CD14-positive monocyte (primary cell): ENCODE data around the gene GIPC3. TPM values are rescaled to one million over a fixed set of nuclear protein-coding genes. Genes with fewer than 3 reads are reported as not detected.

ENCODE experiments used
- DNase-seq, 3 donors: peaks; one replicate each; pipeline ENCODE4 v3.0.0-alpha.2; 2011 to 2022
- H2AFZ ChIP-seq: 2 replicates; pipeline ENCODE4 v1.6.0; 2012; ENCODE audit warnings: mild to moderate bottlenecking, low read depth, low read length, inconsistent platforms; ENCODE audit not compliant: insufficient read depth, poor library complexity, severe bottlenecking
- H3K27ac ChIP-seq, 2 donors: 1 replicate in 1 of 2; 2 replicates in 1 of 2; pipeline ENCODE4 v1.5.1; 2012 to 2013; ENCODE audit warnings: low read length in 2 of 2, control low read depth in 1 of 2, inconsistent platforms in 1 of 2, low read depth in 1 of 2, mild to moderate bottlenecking in 1 of 2
- H3K27me3 ChIP-seq, 2 donors: one replicate each; pipeline versions ENCODE4 v1.6.0 to v1.6.1; 2011 to 2013; ENCODE audit warnings: low read length in 2 of 2; ENCODE audit not compliant: control insufficient read depth in 2 of 2, insufficient read depth in 2 of 2
- H3K36me3 ChIP-seq, 2 donors: replicated peaks in 1 of 2; 1 replicate in 1 of 2; 2 replicates in 1 of 2; pipeline versions ENCODE4 v1.5.1 to v1.6.1; 2012 to 2013; ENCODE audit warnings: low read length in 2 of 2, control low read depth in 1 of 2, inconsistent platforms in 1 of 2, mild to moderate bottlenecking in 1 of 2; ENCODE audit not compliant: insufficient read depth in 2 of 2, control insufficient read depth in 1 of 2
- H3K4me1 ChIP-seq, 2 donors: 1 replicate in 1 of 2; 2 replicates in 1 of 2; pipeline versions ENCODE4 v1.5.1 to v1.6.1; 2012 to 2013; ENCODE audit warnings: low read length in 2 of 2, control low read depth in 1 of 2, inconsistent platforms in 1 of 2, mild to moderate bottlenecking in 1 of 2, moderate library complexity in 1 of 2; ENCODE audit not compliant: insufficient read depth in 2 of 2, control insufficient read depth in 1 of 2
- H3K4me2 ChIP-seq: replicated peaks from 2 replicates; pipeline ENCODE3; 2012; ENCODE audit warnings: low read length, moderate library complexity, mild to moderate bottlenecking; ENCODE audit not compliant: poor library complexity, severe bottlenecking; ENCODE audit errors: extremely low read depth
- H3K4me3 ChIP-seq, 3 experiments: fragments of 200-600 bp in 1 of 3; sonication (generic) in 1 of 3; replicated peaks in 1 of 3; 1 replicate in 2 of 3; 2 replicates in 1 of 3; pipeline ENCODE4 v1.5.1; 2011 to 2013; ENCODE audit warnings: low read length in 3 of 3, mild to moderate bottlenecking in 3 of 3, control low read depth in 2 of 3, low read depth in 2 of 3, inconsistent platforms in 1 of 3, moderate library complexity in 1 of 3
- H3K79me2 ChIP-seq: 2 replicates; pipeline ENCODE4 v1.6.0; 2012; ENCODE audit warnings: mild to moderate bottlenecking, control low read depth, inconsistent platforms, low read length, moderate library complexity; ENCODE audit not compliant: insufficient read depth
- H3K9ac ChIP-seq: 2 replicates; pipeline ENCODE4 v1.6.0; 2017; ENCODE audit warnings: low read length, mild to moderate bottlenecking; ENCODE audit not compliant: insufficient read depth, poor library complexity, severe bottlenecking
- H3K9me3 ChIP-seq, 2 donors: replicated peaks in 1 of 2; 1 replicate in 1 of 2; 2 replicates in 1 of 2; pipeline versions ENCODE4 v1.5.1 to v1.6.1; 2012 to 2013; ENCODE audit warnings: low read length in 2 of 2, control low read depth in 1 of 2; ENCODE audit not compliant: control insufficient read depth in 1 of 2, insufficient read depth in 1 of 2
- H4K20me1 ChIP-seq: 2 replicates; pipeline ENCODE4 v1.6.0; 2012; ENCODE audit warnings: mild to moderate bottlenecking, low read length, control low read depth, moderate library complexity; ENCODE audit not compliant: insufficient read depth
- H3K27ac Mint-ChIP-seq, 7 donors: one replicate each; pipeline ENCODE4 v1.8.0; 2020; ENCODE audit warnings: mild to moderate bottlenecking in 7 of 7, mixed read lengths in 7 of 7, moderate library complexity in 6 of 7, inconsistent platforms in 2 of 7
- H3K27me3 Mint-ChIP-seq, 3 donors: one replicate each; pipeline ENCODE4 v1.8.0; 2021 to 2022; ENCODE audit warnings: low read depth in 3 of 3, mild to moderate bottlenecking in 3 of 3, mixed read lengths in 3 of 3, moderate library complexity in 3 of 3, inconsistent platforms in 1 of 3
- H3K36me3 Mint-ChIP-seq, 2 donors: one replicate each; pipeline ENCODE4 v1.8.0; 2020; ENCODE audit warnings: mixed read lengths in 2 of 2, inconsistent platforms in 1 of 2, mild to moderate bottlenecking in 1 of 2
- H3K4me1 Mint-ChIP-seq: one replicate; pipeline ENCODE4 v1.8.0; 2020; ENCODE audit warnings: mild to moderate bottlenecking, mixed read lengths
- H3K4me3 Mint-ChIP-seq, 2 donors: one replicate each; pipeline ENCODE4 v1.8.0; 2020; ENCODE audit warnings: mild to moderate bottlenecking in 2 of 2, mixed read lengths in 2 of 2, moderate library complexity in 1 of 2
- H3K9me3 Mint-ChIP-seq, 7 donors: one replicate each; pipeline ENCODE4 v1.8.0; 2020 to 2022; ENCODE audit warnings: mixed read lengths in 7 of 7, mild to moderate bottlenecking in 6 of 7, moderate library complexity in 6 of 7, inconsistent platforms in 2 of 7
- WGBS: methylation state at CpG from one replicate; pipeline ENCODE4 v1.1.5; 2013; ENCODE audit warnings: missing lambda C conversion rate; ENCODE audit not compliant: insufficient coverage; 5-methylcytosine and 5-hydroxymethylcytosine counted together
- intact Hi-C, 2 donors: fragments of 100-400 bp; cut with micrococcal nuclease; formaldehyde crosslinking; loops; one replicate each; pipeline versions ENCODE4 v1.15.0 to v1.15.1; 2023
- polyA plus RNA-seq, 3 donors: library from polyadenylated mRNA; depleted of rRNA in 1 of 3; unstranded in 2 of 3; stranded (reverse) in 1 of 3; fragments of 300-500 nt in 2 of 3; fragments of >200 nt in 1 of 3; fragmentation: Illumina TruSeq in 2 of 3; gene quantifications; 1 replicate in 2 of 3; 2 replicates in 1 of 3; pipeline ENCODE4 v1.2.3, GENCODE V29; 2012 to 2021
- TF ChIP-seq, protein P1 (sequence below): fragments of 200-600 bp; IDR thresholded peaks from one replicate; pipeline ENCODE4 v1.8.0; 2022; ENCODE audit warnings: antibody characterized with exemption, mild to moderate bottlenecking

GIPC3 gene
- polyA plus RNA-seq, 3 donors = 0.03 TPM; not detected in 2

GRCh38 chr19:3547301-3547731 lies 38.0 kb upstream of the GIPC3 start:
- Mint-ChIP-seq H3K4me1 (peaks cover 36% of the 10 kb centered on the region), H3K27ac (peak overlapping the region in 5 of 7 donors; percentile 7 to 79 (median 51)), H3K4me3 (no peak overlapping the region), H3K36me3 (peaks cover 35 to 58% of the 10 kb centered on the region in 2 donors), H3K27me3 (no peaks in the 10 kb centered on the region), H3K9me3 (peaks cover 0 to 2% (median 0%) of the 10 kb centered on the region in 7 donors)
- TF ChIP-seq, protein P1, sequence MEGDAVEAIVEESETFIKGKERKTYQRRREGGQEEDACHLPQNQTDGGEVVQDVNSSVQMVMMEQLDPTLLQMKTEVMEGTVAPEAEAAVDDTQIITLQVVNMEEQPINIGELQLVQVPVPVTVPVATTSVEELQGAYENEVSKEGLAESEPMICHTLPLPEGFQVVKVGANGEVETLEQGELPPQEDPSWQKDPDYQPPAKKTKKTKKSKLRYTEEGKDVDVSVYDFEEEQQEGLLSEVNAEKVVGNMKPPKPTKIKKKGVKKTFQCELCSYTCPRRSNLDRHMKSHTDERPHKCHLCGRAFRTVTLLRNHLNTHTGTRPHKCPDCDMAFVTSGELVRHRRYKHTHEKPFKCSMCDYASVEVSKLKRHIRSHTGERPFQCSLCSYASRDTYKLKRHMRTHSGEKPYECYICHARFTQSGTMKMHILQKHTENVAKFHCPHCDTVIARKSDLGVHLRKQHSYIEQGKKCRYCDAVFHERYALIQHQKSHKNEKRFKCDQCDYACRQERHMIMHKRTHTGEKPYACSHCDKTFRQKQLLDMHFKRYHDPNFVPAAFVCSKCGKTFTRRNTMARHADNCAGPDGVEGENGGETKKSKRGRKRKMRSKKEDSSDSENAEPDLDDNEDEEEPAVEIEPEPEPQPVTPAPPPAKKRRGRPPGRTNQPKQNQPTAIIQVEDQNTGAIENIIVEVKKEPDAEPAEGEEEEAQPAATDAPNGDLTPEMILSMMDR = peak; percentile 79
- no peak overlapping the region for H2AFZ ChIP-seq
- no peak overlapping the region for H3K4me2 ChIP-seq
- H3K4me3 ChIP-seq = no peak overlapping the region
- no peaks in the 10 kb centered on the region for H3K9me3 ChIP-seq
- H3K27ac ChIP-seq = peak overlapping the region in 1 of 2 donors; percentile 89
- WGBS = 92% methylated on average over 15 of the region's 15 CpGs
- peaks cover 32% of the 10 kb centered on the region for H3K79me2 ChIP-seq
- DNase-seq = peak in 1 of 3 donors; percentile 36
- H3K36me3 ChIP-seq = peaks cover 46 to 62% of the 10 kb centered on the region in 2 donors
- H3K4me1 ChIP-seq = peaks cover 36 to 48% of the 10 kb centered on the region in 2 donors
- H3K9ac ChIP-seq = no peak overlapping the region
- no peaks in the 10 kb centered on the region for H3K27me3 ChIP-seq
- intact Hi-C loops = loop anchor here (5.0 kb wide), 3 partner anchors 35 to 80 kb away; partner anchors contain the start of gene CACTIN (in 1 of the 2)
- peaks cover 55% of the 10 kb centered on the region for H4K20me1 ChIP-seq

GRCh38 chr19:3547767-3548282 lies 37.5 kb upstream of the GIPC3 start:
- Histone ChIP-seq H3K9ac (peak overlapping the region; percentile 6), H4K20me1 (peaks cover 53% of the 10 kb centered on the region), H3K4me3 (peak overlapping the region in 1 of 3 experiments; percentile 44), H3K27ac (peak overlapping the region; percentile 89 to 98), H3K4me1 (peaks cover 41 to 53% of the 10 kb centered on the region in 2 donors), H3K9me3 (no peaks in the 10 kb centered on the region), H3K27me3 (no peaks in the 10 kb centered on the region), H3K79me2 (peaks cover 37% of the 10 kb centered on the region), H3K4me2 (peak overlapping the region; percentile 66), H2AFZ (no peak overlapping the region), H3K36me3 (peaks cover 43 to 60% of the 10 kb centered on the region in 2 donors)
- TF ChIP-seq, protein P1 = peak; percentile 55
- intact Hi-C loops = loop anchor here (1.0 to 5.0 kb wide), 4 partner anchors 9 to 79 kb away; partner anchors contain the start of genes CACTIN (in 1 of the 2) and MFSD12 (in 1 of the 2)
- DNase-seq = no peak
- no peak overlapping the region for H3K4me3 Mint-ChIP-seq
- peak overlapping the region in 4 of 7 donors; percentile 55 to 99 (median 94) for H3K27ac Mint-ChIP-seq
- H3K27me3 Mint-ChIP-seq = no peaks in the 10 kb centered on the region
- H3K36me3 Mint-ChIP-seq = peaks cover 35 to 53% of the 10 kb centered on the region in 2 donors
- peaks cover 40% of the 10 kb centered on the region for H3K4me1 Mint-ChIP-seq
- peaks cover 0 to 2% (median 0%) of the 10 kb centered on the region in 7 donors for H3K9me3 Mint-ChIP-seq
- WGBS = 88% methylated on average over 30 of the region's 36 CpGs
